Hepatocyte (in vitro differentiated cells): ENCODE data around the gene LSR. TPM values are rescaled to one million over a fixed set of nuclear protein-coding genes. Genes with fewer than 3 reads are reported as not detected.
A peak's percentile ranks its signal among the peaks of the same experiment; 100 is the strongest.

Experiments
- DNase-seq: peaks from one replicate; pipeline ENCODE4 v3.0.0-alpha.2; 2016; ENCODE audit warnings: low spot score
- H2AFZ ChIP-seq: fragments of 200-600 bp; sonication (generic); 2 replicates; pipeline ENCODE4 v1.6.0; 2016; ENCODE audit warnings: antibody characterized with exemption, mild to moderate bottlenecking
- H3K27ac ChIP-seq: fragments of 200-600 bp; sonication (generic); 2 replicates; pipeline ENCODE4 v1.5.1; 2016; ENCODE audit warnings: mild to moderate bottlenecking
- H3K27me3 ChIP-seq: fragments of 200-600 bp; sonication (generic); 2 replicates; pipeline ENCODE4 v1.6.1; 2016
- H3K36me3 ChIP-seq: fragments of 200-600 bp; sonication (generic); replicated peaks from 2 replicates; pipeline ENCODE4 v1.5.1; 2016; ENCODE audit warnings: low read depth; ENCODE audit not compliant: insufficient read depth
- H3K4me1 ChIP-seq: fragments of 200-600 bp; sonication (generic); 2 replicates; pipeline ENCODE4 v1.5.1; 2016; ENCODE audit warnings: mild to moderate bottlenecking, moderate library complexity; ENCODE audit not compliant: insufficient read depth
- H3K4me2 ChIP-seq: fragments of 200-600 bp; sonication (generic); 2 replicates; pipeline ENCODE4 v1.6.0; 2016
- H3K4me3 ChIP-seq: fragments of 200-600 bp; sonication (generic); 2 replicates; pipeline ENCODE4 v1.5.1; 2016; ENCODE audit warnings: mild to moderate bottlenecking
- H3K79me2 ChIP-seq: fragments of 200-600 bp; sonication (generic); 2 replicates; pipeline ENCODE4 v1.6.0; 2017; ENCODE audit warnings: mild to moderate bottlenecking
- H3K9me2 ChIP-seq: fragments of 200-600 bp; sonication (generic); replicated peaks from 2 replicates; pipeline ENCODE4 v1.6.0; 2017; ENCODE audit warnings: mild to moderate bottlenecking; ENCODE audit not compliant: insufficient read depth
- H3K9me3 ChIP-seq: fragments of 200-600 bp; sonication (generic); 2 replicates; pipeline ENCODE4 v1.5.1; 2016; ENCODE audit warnings: low read depth, mild to moderate bottlenecking
- H4K20me1 ChIP-seq: fragments of 200-600 bp; sonication (generic); 2 replicates; pipeline ENCODE4 v1.6.0; 2016; ENCODE audit warnings: mild to moderate bottlenecking; ENCODE audit not compliant: insufficient read depth, poor library complexity, severe bottlenecking
- CTCF ChIP-seq: fragments of 200-600 bp; sonication (generic); IDR thresholded peaks from 2 replicates; pipeline ENCODE4 v1.5.1; 2016; ENCODE audit warnings: antibody characterized with exemption, mild to moderate bottlenecking; ENCODE audit not compliant: poor library complexity
- EZH2 ChIP-seq: fragments of 200-600 bp; sonication (generic); IDR thresholded peaks from 2 replicates; pipeline ENCODE4 v1.6.1; 2016; ENCODE audit warnings: antibody characterized with exemption, mild to moderate bottlenecking, borderline replicate concordance
- EZH2phosphoT487 ChIP-seq: fragments of 200-600 bp; sonication (generic); IDR thresholded peaks from one replicate; pipeline ENCODE4 v1.6.1; 2018; ENCODE audit warnings: antibody characterized with exemption, mild to moderate bottlenecking, low read depth, moderate library complexity; ENCODE audit not compliant: unreplicated experiment, severe bottlenecking
- WGBS: methylation state at CpG from one replicate; pipeline ENCODE4 v1.1.6; 2016; ENCODE audit warnings: low lambda C conversion rate; ENCODE audit errors: missing lambda C conversion rate; 5-methylcytosine and 5-hydroxymethylcytosine counted together
- polyA plus RNA-seq: library from polyadenylated mRNA; unstranded; fragments of >200 nt; fragmentation: Nextera tagmentation; extraction: Ambion mirVana; gene quantifications from 2 replicates; pipeline ENCODE4 v1.2.1, GENCODE V29; 2016
- total RNA-seq: library from RNA; depleted of rRNA; stranded (reverse); fragments of >200 nt; gene quantifications from 2 replicates; pipeline ENCODE4 v1.2.3, GENCODE V29; 2014

The LSR gene
- total and polyA plus RNA-seq, 2 experiments from 2014 or later = 89.9 to 296 TPM

DNA sequence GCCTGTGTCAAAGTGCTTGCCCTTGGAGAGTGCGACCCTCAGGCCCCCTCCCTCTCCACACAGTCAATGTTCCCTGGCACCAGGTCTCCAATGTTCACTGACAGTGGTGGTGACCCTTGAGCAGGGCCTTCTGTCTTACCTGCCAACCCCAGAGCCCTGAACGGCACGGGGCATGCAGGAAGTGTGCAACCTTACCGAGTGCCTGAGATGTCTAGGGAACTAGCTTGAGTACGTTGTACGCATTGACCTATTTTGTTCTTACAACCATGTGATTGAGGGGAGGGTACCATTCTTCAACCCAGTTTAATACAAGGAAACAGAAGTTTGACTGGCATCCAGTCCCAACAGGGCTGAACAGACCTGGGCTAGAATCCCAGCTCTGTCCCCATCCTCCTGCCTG lies 56.4 kb downstream of the LSR start:
- Histone ChIP-seq H2AFZ (no peak overlapping the region), H3K9me2 (no peaks in the 10 kb centered on the region), H4K20me1 (no peaks in the 10 kb centered on the region), H3K36me3 (no peaks in the 10 kb centered on the region), H3K79me2 (no peaks in the 10 kb centered on the region), H3K27me3 (no peaks in the 10 kb centered on the region), H3K4me1 (peaks cover 19% of the 10 kb centered on the region), H3K9me3 (no peaks in the 10 kb centered on the region), H3K4me2 (no peak overlapping the region), H3K27ac (no peak overlapping the region), H3K4me3 (no peak overlapping the region)
- 86% methylated on average over 6 of the region's 6 CpGs for whole genome bisulfite sequencing
- DNase-seq = no peak
- TF ChIP-seq CTCF = no peak
- no peak for TF ChIP-seq EZH2
- no peak for TF ChIP-seq EZH2phosphoT487

- H3K4me1 ChIP-seq = peaks cover 23% of the 10 kb centered on the region
- H3K27ac ChIP-seq = no peak overlapping the region
- H4K20me1 ChIP-seq = no peaks in the 10 kb centered on the region
- no peaks in the 10 kb centered on the region for H3K27me3 ChIP-seq
- no peaks in the 10 kb centered on the region for H3K79me2 ChIP-seq
- H3K36me3 ChIP-seq = no peaks in the 10 kb centered on the region
- TF ChIP-seq EZH2phosphoT487 = no peak
- TF ChIP-seq EZH2 = no peak
- peak; percentile 38 for TF ChIP-seq CTCF
- DNase-seq = no peak
- 82% methylated on average over 20 of the region's 20 CpGs for WGBS
- no peak overlapping the region for H3K4me3 ChIP-seq
- H2AFZ ChIP-seq = no peak overlapping the region
- no peaks in the 10 kb centered on the region for H3K9me2 ChIP-seq
- H3K4me2 ChIP-seq = no peak overlapping the region
- no peaks in the 10 kb centered on the region for H3K9me3 ChIP-seq
These were observed 57.9 kb downstream of the LSR start for GRCh38 chr19:35306473-35307246.

DNA sequence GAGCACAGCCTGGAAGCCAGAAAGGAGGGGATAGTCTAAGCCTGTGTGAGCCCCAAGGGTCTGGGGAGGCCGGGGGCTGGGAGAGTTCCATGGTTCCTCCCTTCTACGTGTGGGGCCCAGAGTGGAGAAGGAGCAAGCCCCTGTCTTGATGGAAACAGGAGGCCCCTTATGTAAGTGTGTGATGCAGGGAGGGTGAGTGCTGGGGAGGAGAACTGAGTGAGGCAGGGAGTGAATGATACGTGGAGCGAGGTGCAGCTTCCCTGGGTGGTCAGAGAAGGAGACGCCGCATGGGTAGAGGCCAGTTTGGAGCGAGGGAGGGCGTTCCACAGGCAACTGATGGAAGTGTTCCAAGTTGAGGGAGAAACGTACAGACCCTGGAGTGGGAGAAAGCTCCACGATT lies 59.1 kb downstream of the LSR start:
- no peaks in the 10 kb centered on the region for H3K27me3 ChIP-seq
- no peaks in the 10 kb centered on the region for H3K9me3 ChIP-seq
- H4K20me1 ChIP-seq = no peaks in the 10 kb centered on the region
- no peak overlapping the region for H3K27ac ChIP-seq
- H3K4me3 ChIP-seq = no peak overlapping the region
- H3K79me2 ChIP-seq = no peaks in the 10 kb centered on the region
- H3K4me1 ChIP-seq = peaks cover 27% of the 10 kb centered on the region
- WGBS = 55% methylated on average over 10 of the region's 10 CpGs
- no peak for TF ChIP-seq CTCF
- no peak for TF ChIP-seq EZH2
- TF ChIP-seq EZH2phosphoT487 = no peak
- DNase-seq = no peak
- no peaks in the 10 kb centered on the region for H3K9me2 ChIP-seq
- H3K4me2 ChIP-seq = no peak overlapping the region
- H2AFZ ChIP-seq = no peak overlapping the region
- no peaks in the 10 kb centered on the region for H3K36me3 ChIP-seq
